DMS 273 (cell line): Measurements from ENCODE around the gene AGAP3.

Source experiments
- DNase-seq: peaks from one replicate; lab custom pipeline; 2025; ENCODE audit not compliant: unreplicated experiment; lab: John Stamatoyannopoulos, UW

Gene AGAP3

DNA sequence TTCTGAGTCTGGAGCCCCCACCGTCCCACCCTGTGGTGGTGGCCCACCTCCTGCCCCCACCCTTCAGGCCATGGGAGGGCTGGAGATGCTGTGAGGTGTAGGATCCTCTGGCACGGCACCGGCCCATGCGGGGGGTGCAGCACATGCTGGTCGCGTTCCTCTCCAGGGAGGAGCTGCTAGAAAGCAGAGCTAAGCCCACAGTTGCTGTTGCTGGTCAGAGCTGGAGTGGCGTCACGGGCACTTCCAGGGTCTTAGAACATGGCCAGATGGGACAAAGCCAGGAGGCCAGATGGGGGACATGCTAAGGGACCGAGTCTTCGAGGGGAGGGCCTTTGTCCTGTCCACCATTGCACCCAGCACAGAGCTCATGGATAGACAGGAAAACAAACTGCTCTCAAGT is 21.6 kb downstream of the AGAP3 start:
- no peak for DNase-seq

- DNase-seq, result peak; percentile 56
These were observed 23.1 kb downstream of the AGAP3 start for GRCh38 chr7:151109094-151110048.

GRCh38 chr7:151110236-151110940 is 24.1 kb downstream of the AGAP3 start:
- DNase-seq, result peak; percentile 71

- peak; percentile 91 for DNase-seq
These were observed 24.8 kb downstream of the AGAP3 start for GRCh38 chr7:151110941-151111645.

DNA sequence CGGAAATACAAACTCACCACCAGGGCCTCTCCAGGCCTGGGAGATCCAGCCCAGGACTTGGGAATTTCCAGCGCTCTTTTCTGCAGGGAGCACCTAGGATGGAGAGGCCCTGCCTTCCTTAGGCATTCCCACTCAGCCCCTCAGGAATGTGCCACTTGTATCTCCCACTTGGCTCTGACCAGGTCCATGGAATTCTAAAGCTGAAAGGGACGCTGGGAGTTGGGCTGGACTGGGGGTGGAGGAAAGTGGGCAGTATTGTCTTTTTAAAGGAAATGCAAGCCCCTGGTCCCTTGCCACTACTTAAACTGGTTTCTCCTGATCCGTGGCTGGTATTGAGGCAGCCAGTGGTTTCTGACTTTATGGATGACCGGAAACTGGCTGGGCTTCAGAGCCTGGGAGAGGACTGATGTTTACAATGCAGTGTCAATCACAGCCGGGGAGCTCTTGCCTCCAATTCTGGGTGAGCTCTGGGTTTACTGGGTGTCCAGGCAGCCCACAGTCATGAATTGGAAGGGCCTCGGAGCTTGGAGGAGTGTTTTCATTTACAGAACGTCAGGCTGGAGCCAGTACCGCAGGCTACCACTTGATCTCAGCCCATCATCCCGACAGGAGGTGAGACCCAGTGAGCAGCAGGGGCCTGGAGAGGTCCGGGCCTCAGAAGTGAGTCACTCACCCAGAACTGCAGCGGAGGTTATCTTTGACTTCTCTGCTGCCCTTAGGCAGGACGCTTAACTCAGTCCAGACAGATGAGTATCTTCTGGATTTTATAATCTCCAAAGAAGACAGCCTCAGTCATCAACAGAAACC is 27.3 kb downstream of the AGAP3 start:
- no peak for DNase-seq

GRCh38 chr7:151114151-151115090 is 28.1 kb downstream of the AGAP3 start:
- no peak for DNase-seq

- DNase-seq, result no peak
These were observed 29.0 kb downstream of the AGAP3 start for GRCh38 chr7:151115121-151115835.

DNA sequence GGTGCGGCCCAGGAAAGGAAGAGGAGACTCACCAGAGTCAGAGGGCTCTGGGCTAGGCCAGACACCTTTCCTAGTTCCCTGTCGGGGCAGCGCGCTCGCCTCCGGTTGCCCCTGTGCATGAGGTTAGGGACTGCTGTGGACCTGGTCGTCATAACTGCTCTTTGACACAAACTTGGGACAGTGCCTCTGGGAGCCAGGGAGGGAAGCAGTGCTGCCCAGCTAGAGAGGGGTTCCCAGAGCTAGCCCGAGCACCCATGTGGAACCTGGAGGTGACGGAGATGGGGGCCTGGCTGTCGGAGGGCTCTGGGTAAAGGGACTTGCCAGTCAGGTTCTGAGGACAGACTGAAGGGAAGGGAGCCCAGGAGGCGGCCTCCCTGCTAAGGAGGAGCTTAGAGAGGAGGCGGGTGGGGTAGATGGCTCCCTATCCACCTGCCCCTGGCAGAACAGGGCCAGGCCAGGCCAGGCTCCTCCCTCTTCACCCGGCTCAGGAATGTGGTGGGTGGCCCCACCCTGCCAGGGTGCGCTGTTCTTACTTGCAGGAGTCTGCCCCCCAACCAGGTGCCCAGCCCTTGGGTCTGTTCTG is 29.7 kb downstream of the AGAP3 start:
- DNase-seq, result no peak

- DNase-seq, result no peak
These were observed 30.5 kb downstream of the AGAP3 start for GRCh38 chr7:151116603-151117440.

GRCh38 chr7:151117565-151117964 is 31.3 kb downstream of the AGAP3 start:
- DNase-seq, result no peak

DNA sequence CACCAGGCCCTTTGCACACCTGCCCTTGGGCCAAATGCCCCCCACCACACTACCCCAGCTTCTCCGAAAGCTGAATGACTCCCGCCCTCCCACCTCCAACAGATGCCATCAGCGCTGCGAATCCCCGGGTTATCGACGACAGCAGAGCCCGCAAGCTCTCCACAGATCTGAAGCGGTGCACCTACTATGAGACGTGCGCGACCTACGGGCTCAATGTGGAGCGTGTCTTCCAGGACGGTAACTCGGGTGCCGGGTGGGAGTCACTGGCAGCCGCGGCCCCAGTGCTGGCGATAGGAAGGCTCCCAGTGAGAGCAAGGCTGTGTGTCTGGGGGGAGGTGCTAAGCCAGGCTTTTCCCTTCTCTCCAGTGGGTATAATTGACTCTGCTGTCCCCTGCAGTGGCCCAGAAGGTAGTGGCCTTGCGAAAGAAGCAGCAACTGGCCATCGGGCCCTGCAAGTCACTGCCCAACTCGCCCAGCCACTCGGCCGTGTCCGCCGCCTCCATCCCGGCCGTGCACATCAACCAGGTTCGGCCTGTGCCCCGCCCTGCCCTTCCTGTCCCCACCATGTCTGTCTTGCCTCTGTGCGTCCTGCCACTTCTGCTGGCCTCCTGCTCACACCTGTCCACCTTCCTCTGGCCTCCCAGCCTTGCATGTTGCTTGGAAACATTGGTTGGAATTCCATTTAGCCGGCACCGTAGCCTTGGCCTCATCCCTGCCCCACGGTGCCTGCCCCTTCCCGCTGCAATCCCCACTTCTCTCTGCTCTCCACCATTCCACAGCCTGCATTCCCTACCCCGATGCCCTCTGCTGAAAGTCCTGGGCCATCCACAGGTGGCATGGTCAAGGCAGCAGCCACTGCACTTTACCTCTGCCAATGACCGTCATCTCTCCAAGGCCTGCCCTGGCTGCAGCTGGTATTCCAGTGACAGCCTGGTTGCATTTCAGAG is 32.1 kb downstream of the AGAP3 start:
- DNase-seq, result no peak

GRCh38 chr7:151119055-151119415 is 32.8 kb downstream of the AGAP3 start:
- DNase-seq, result no peak

DNA sequence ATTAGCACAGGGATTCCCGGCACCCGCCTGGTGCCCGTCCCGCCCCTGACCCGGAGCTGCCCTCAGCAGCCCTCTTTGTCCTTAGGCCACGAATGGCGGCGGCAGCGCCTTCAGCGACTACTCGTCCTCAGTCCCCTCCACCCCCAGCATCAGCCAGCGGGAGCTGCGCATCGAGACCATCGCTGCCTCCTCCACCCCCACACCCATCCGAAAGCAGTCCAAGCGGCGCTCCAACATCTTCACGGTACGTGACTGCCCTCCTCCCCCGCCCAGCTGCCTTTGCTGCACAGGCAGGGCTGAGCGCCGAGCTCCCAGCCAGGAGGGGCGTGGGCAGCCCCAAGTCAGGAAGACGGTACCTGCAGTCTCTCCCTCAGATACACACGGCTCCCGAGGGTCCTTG is 33.6 kb downstream of the AGAP3 start:
- DNase-seq, result no peak

DNA sequence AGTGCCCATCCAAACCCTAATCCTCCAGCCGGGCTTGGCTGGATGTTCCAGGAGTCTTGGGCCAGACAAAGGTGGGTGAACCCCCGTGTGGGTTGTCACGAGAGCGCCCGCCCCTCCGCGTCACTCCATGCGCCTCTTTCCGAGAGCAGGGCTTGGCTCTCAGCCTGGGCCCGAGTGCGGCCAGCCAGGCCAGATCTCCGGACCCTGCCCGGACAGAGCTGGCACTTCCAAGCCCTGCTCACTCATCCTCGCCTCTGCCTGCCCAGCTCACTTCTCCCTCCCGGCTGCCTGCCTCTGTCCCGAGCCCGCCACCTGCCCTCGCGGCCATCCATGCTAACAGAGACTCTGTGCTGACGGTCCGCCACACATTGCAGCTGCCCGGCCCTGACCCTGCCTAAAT is 34.6 kb downstream of the AGAP3 start:
- no peak for DNase-seq

DNA sequence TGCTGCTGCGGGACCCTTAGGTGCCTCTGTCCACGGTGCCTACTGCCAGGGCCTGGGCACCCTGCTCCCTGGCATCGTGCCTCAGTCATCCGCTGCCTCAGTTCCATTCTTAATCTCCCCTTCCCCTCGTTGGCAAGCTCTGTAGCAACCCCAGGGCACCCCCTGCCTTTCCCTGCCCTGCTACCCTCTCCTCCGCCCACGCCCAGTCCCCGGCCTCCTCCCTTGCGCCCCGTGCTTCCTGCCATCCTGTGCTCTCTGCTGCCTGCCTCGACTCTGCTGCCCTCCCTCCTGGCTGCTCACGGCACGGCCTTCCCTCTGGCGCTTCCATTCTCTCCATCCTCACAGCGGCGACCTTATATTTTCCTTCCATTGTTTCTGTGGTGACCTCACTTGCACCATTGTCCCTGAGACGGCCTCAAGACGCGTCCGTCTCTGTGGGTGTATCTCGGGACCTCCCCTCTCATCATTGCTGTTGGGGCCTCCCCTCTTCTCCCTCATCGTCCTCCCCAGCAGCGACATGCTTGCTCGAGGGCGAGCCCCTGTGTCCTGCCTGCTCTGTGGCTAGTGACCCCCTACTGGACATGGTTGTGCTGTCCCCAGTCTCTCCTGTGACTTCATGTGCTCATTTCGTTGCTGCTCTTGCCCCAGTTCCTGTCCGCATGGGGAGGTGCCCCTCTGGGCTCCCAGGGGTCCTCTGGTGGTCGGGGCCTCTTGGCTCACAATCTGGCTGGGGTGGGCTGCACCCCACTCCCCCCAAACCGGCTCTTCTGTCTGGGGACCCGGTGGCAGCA is 35.3 kb downstream of the AGAP3 start:
- no peak for DNase-seq

DNA sequence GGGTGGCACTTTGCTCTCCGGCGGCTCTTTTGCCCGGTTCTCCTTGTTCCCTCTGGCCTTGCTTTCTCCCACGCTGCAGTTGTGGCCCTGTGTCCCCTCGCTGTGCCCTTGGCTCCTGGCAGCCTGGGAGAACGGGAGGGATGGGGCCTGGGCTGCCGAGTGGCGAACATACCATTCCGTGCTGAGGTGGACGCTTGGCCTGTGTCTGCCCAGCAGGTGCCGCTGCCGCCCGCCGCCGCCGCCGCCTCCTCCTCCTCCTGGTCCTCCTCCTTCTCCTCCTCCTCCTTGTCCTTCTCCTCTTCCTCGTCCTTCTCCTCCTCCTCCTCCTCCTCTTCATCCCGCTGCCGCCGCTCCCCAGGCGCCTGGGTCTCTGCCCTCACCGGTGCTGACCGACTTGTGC is 36.0 kb downstream of the AGAP3 start:
- no peak for DNase-seq
